ENCODE data around the gene CD14. TPM values are rescaled to one million over a fixed set of nuclear protein-coding genes. Genes with fewer than 3 reads are reported as not detected.

The CD14 gene
- total RNA-seq, 1 experiment from 2014 or later = 0.41 TPM

- no peaks in the 10 kb centered on the region for H3K36me3 ChIP-seq (ENCODE audit: insufficient read depth, low read length, poor library complexity, severe bottlenecking)
- intact Hi-C loops (cut with micrococcal nuclease; ENCODE audit: unreplicated experiment) = no loop called here
- no peak for TF ChIP-seq CTCF (conservative IDR thresholded peaks at IDR 0.05; ENCODE audit: low read depth, low read length)
- no peak for TF ChIP-seq EZH2 (IDR thresholded peaks at IDR 0.05; ENCODE audit: borderline replicate concordance, low read depth, low read length, poor library complexity, severe bottlenecking)
- H3K4me1 ChIP-seq (ENCODE audit: insufficient read depth, low read length, poor library complexity, severe bottlenecking) = no peaks in the 10 kb centered on the region
- no peak overlapping the region for H3K27ac ChIP-seq (ENCODE audit: low read depth, low read length, poor library complexity, severe bottlenecking)
- POLR2A ChIA-PET (ENCODE audit: low non-redundant PET) = no interaction called here
- H3K9me3 ChIP-seq (ENCODE audit: low read depth, low read length, poor library complexity, severe bottlenecking) = no peaks in the 10 kb centered on the region
- no TSS peak for BruUV-seq (replicated peaks)
- CTCF ChIA-PET = no interaction called here
- DNase-seq (ENCODE audit: low spot score) = no peak
- no peak overlapping the region for H3K4me3 ChIP-seq (ENCODE audit: low read depth, low read length, poor library complexity, severe bottlenecking)
- H3K27me3 ChIP-seq (replicated peaks; ENCODE audit: insufficient read depth, low read depth, low read length, poor library complexity) = no peaks in the 10 kb centered on the region
Measured at GRCh38 chr5:140608722-140609121, 24.3 kb downstream of the CD14 start.

GRCh38 chr5:140607031-140607430, 25.9 kb downstream of the CD14 start:
- intact Hi-C loops (cut with micrococcal nuclease; ENCODE audit: unreplicated experiment) = no loop called here
- POLR2A ChIA-PET (ENCODE audit: low non-redundant PET) = no interaction called here

GRCh38 chr5:140605879-140606278, 27.1 kb downstream of the CD14 start:
- no peaks in the 10 kb centered on the region for H3K27me3 ChIP-seq (replicated peaks; ENCODE audit: insufficient read depth, low read depth, low read length, poor library complexity)
- no peak for TF ChIP-seq EZH2 (IDR thresholded peaks at IDR 0.05; ENCODE audit: borderline replicate concordance, low read depth, low read length, poor library complexity, severe bottlenecking)
- TF ChIP-seq CTCF (conservative IDR thresholded peaks at IDR 0.05; ENCODE audit: low read depth, low read length) = no peak
- DNase-seq (ENCODE audit: low spot score) = no peak
- CTCF ChIA-PET = no interaction called here
- POLR2A ChIA-PET (ENCODE audit: low non-redundant PET) = no interaction called here
- no peaks in the 10 kb centered on the region for H3K36me3 ChIP-seq (ENCODE audit: insufficient read depth, low read length, poor library complexity, severe bottlenecking)
- H3K9me3 ChIP-seq (ENCODE audit: low read depth, low read length, poor library complexity, severe bottlenecking) = no peaks in the 10 kb centered on the region
- H3K27ac ChIP-seq (ENCODE audit: low read depth, low read length, poor library complexity, severe bottlenecking) = no peak overlapping the region
- no peaks in the 10 kb centered on the region for H3K4me1 ChIP-seq (ENCODE audit: insufficient read depth, low read length, poor library complexity, severe bottlenecking)
- H3K4me3 ChIP-seq (ENCODE audit: low read depth, low read length, poor library complexity, severe bottlenecking) = no peak overlapping the region
- intact Hi-C loops (cut with micrococcal nuclease; ENCODE audit: unreplicated experiment) = no loop called here
- BruUV-seq (replicated peaks) = no TSS peak

More at GRCh38 chr5:140607031-140607430, 25.9 kb downstream of the CD14 start:
- Histone ChIP-seq H3K4me3 (ENCODE audit: low read depth, low read length, poor library complexity, severe bottlenecking) (no peak overlapping the region), H3K9me3 (ENCODE audit: low read depth, low read length, poor library complexity, severe bottlenecking) (no peaks in the 10 kb centered on the region), H3K36me3 (ENCODE audit: insufficient read depth, low read length, poor library complexity, severe bottlenecking) (no peaks in the 10 kb centered on the region), H3K27me3 (replicated peaks; ENCODE audit: insufficient read depth, low read depth, low read length, poor library complexity) (no peaks in the 10 kb centered on the region), H3K4me1 (ENCODE audit: insufficient read depth, low read length, poor library complexity, severe bottlenecking) (no peaks in the 10 kb centered on the region), H3K27ac (ENCODE audit: low read depth, low read length, poor library complexity, severe bottlenecking) (no peak overlapping the region)
- DNase-seq (ENCODE audit: low spot score) = no peak
- no peak for TF ChIP-seq EZH2 (IDR thresholded peaks at IDR 0.05; ENCODE audit: borderline replicate concordance, low read depth, low read length, poor library complexity, severe bottlenecking)
- no peak for TF ChIP-seq CTCF (conservative IDR thresholded peaks at IDR 0.05; ENCODE audit: low read depth, low read length)
- CTCF ChIA-PET = no interaction called here
- BruUV-seq (replicated peaks) = no TSS peak
